GM04504 (cell line): ENCODE results near the gene CILP2.

Source experiments
- DNase-seq: peaks from one replicate; pipeline ENCODE4 v3.0.0-alpha.2; 2012; ENCODE audit warnings: low read depth

The CILP2 gene

GRCh38 chr19:19538061-19538784 lies at the start of gene CILP2:
Gene CILP2 (plus strand): TSS chr19:19538265. CDS start chr19:19538350, 85 bp downstream.
- DNase-seq: no peak

GRCh38 chr19:19488875-19489690 lies 49.0 kb upstream of the CILP2 start:
- peak; percentile 94 for DNase-seq

GRCh38 chr19:19489804-19490204 lies 48.3 kb upstream of the CILP2 start:
- DNase-seq: no peak

- peak; percentile 68 for DNase-seq
Observed at GRCh38 chr19:19490214-19490968, 47.7 kb upstream of the CILP2 start.

GRCh38 chr19:19491321-19492025 lies 46.6 kb upstream of the CILP2 start:
- no peak for DNase-seq

- DNase-seq: no peak
Observed at GRCh38 chr19:19492026-19492610, 45.9 kb upstream of the CILP2 start.

- no peak for DNase-seq
Observed at GRCh38 chr19:19493841-19494546, 44.1 kb upstream of the CILP2 start.

- DNase-seq: no peak
Observed at GRCh38 chr19:19495614-19496603, 42.2 kb upstream of the CILP2 start.

GRCh38 chr19:19498255-19498991 lies 39.6 kb upstream of the CILP2 start:
- no peak for DNase-seq

- no peak for DNase-seq
Observed at GRCh38 chr19:19499272-19499995, 38.6 kb upstream of the CILP2 start.

GRCh38 chr19:19500975-19501644 lies 37.0 kb upstream of the CILP2 start:
- no peak for DNase-seq

- no peak for DNase-seq
Observed at GRCh38 chr19:19501798-19502197, 36.3 kb upstream of the CILP2 start.

- no peak for DNase-seq
Observed at GRCh38 chr19:19502281-19502680, 35.8 kb upstream of the CILP2 start.

GRCh38 chr19:19502808-19503602 lies 35.1 kb upstream of the CILP2 start:
- DNase-seq: no peak

GRCh38 chr19:19504754-19505668 lies 33.1 kb upstream of the CILP2 start:
- no peak for DNase-seq
